Breast epithelium (tissue), 3 donors: ENCODE data around the gene CEP295NL.

Experiments used
- POLR2A ChIP-seq: fragments of 450-650 bp; IDR thresholded peaks from one replicate; pipeline ENCODE4 v1.6.1; 2016; ENCODE audit warnings: antibody characterized with exemption, mild to moderate bottlenecking, moderate library complexity
- POLR2AphosphoS5 ChIP-seq, 3 donors: sonication (generic); formaldehyde crosslinking; IDR thresholded peaks; one replicate each; pipeline ENCODE4 v1.6.1; 2017; ENCODE audit warnings: antibody characterized with exemption in 3 of 3
- TF ChIP-seq, protein P1 (sequence below), 3 donors: fragments of 450-650 bp; IDR thresholded peaks; one replicate each; pipeline ENCODE4 v1.5.1; 2016 to 2017; ENCODE audit warnings: antibody characterized with exemption in 3 of 3, mild to moderate bottlenecking in 3 of 3, moderate library complexity in 3 of 3

DNA sequence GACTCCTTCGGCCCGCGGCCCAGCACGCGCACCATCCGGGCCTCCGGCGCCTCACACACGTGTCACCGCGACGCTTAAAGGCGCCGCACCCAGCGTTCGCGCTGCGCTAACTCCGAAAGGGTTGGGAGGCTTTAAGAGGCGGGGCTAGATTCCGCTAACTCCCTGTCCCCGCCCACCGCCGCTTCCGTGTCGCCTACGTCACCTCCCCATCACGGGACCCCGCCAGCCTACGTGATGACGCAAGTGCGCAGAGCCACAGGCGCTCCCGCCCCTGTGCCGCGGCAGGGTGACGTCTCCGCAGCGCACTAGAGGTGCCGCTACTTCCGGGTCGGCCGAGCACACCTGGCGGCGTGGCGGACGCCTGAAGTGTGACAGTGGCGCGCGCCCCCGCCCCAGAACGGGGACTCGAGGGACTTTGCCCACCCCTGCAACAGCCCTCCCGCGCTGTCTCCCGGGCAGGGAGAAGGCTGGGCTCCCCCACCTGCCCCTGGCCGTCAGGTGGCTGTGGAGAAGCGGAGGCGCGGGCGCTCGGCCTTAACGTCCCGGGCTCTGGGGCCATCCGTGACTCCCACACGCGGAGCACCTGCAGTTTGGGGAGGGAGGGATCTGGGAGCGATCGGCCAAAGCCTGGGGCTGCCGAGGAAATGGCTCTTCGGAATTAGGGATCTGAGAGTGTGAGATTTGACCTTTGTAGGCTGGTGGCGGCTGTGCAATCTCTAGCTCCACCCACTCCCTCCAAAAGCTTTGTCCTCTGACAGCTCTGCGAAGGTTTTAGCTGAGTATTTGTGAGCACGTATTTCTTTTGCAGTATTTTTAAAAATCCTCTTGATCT lies 62.0 kb downstream of the CEP295NL start, which contains the start of gene USP36:
- TF ChIP-seq, protein P1, sequence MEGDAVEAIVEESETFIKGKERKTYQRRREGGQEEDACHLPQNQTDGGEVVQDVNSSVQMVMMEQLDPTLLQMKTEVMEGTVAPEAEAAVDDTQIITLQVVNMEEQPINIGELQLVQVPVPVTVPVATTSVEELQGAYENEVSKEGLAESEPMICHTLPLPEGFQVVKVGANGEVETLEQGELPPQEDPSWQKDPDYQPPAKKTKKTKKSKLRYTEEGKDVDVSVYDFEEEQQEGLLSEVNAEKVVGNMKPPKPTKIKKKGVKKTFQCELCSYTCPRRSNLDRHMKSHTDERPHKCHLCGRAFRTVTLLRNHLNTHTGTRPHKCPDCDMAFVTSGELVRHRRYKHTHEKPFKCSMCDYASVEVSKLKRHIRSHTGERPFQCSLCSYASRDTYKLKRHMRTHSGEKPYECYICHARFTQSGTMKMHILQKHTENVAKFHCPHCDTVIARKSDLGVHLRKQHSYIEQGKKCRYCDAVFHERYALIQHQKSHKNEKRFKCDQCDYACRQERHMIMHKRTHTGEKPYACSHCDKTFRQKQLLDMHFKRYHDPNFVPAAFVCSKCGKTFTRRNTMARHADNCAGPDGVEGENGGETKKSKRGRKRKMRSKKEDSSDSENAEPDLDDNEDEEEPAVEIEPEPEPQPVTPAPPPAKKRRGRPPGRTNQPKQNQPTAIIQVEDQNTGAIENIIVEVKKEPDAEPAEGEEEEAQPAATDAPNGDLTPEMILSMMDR (IDR thresholded peaks at IDR 0.05): peak in 2 of 3 donors; percentile 34 to 53
- peak; percentile 98 to 100 (median 99) for TF ChIP-seq POLR2AphosphoS5 (IDR thresholded peaks at IDR 0.05)
- peak; percentile 90 for TF ChIP-seq POLR2A
